HepG2 (cell line): Measurements from ENCODE around the gene GRM4. TPM values are rescaled to one million over a fixed set of nuclear protein-coding genes. Genes with fewer than 3 reads are reported as not detected.

Source experiments
- FOXA3 ChIP-seq: IDR thresholded peaks from 2 replicates; pipeline ENCODE4 v1.6.1; 2016; ENCODE audit warnings: missing genetic modification reagents, missing compliant biosample characterization
- MED13 ChIP-seq: sonication (generic); formaldehyde crosslinking; IDR thresholded peaks from 2 replicates; pipeline ENCODE4 v1.5.0; 2020; ENCODE audit warnings: missing genetic modification reagents
- MIER3 ChIP-seq: IDR thresholded peaks from 2 replicates; pipeline ENCODE4 v1.6.1; 2016; ENCODE audit warnings: missing compliant biosample characterization, borderline replicate concordance
- MYC ChIP-seq: sonication (generic); formaldehyde crosslinking; IDR thresholded peaks from 2 replicates; pipeline ENCODE4 v1.9.0; 2021; ENCODE audit warnings: missing genetic modification reagents, borderline replicate concordance
- MYNN ChIP-seq: sonication (generic); formaldehyde crosslinking; IDR thresholded peaks from 2 replicates; pipeline ENCODE4 v1.4.0; 2020; ENCODE audit warnings: mild to moderate bottlenecking, low read depth, missing genetic modification reagents
- NFKBIZ ChIP-seq: IDR thresholded peaks from 2 replicates; pipeline ENCODE4 v1.6.1; 2018; ENCODE audit warnings: missing genetic modification reagents, missing compliant biosample characterization
- PPARG ChIP-seq: conservative IDR thresholded peaks from 2 replicates; pipeline ENCODE4 v1.6.1; 2016; ENCODE audit warnings: missing biosample characterization, missing genetic modification reagents
- SOX13 ChIP-seq, 3 experiments: fragments of 450-650 bp in 1 of 3; sonication (generic) in 1 of 3; formaldehyde crosslinking in 1 of 3; IDR thresholded peaks in 2 of 3; conservative IDR thresholded peaks in 1 of 3; 2 replicates each; pipeline versions ENCODE4 v1.5.0 to v1.6.1; 2016 to 2020; ENCODE audit warnings: antibody characterized with exemption in 1 of 3, mild to moderate bottlenecking in 1 of 3, missing compliant biosample characterization in 1 of 3, missing genetic modification reagents in 1 of 3, moderate library complexity in 1 of 3
- TBX2 ChIP-seq: sonication (generic); formaldehyde crosslinking; IDR thresholded peaks from 2 replicates; pipeline ENCODE4 v1.5.0; 2020; ENCODE audit warnings: missing genetic modification reagents, mild to moderate bottlenecking, borderline replicate concordance
- TSC22D2 ChIP-seq: sonication (generic); formaldehyde crosslinking; IDR thresholded peaks from 2 replicates; pipeline ENCODE4 v1.5.1; 2020; ENCODE audit warnings: missing genetic modification reagents, mild to moderate bottlenecking, borderline replicate concordance
- ZBTB1 ChIP-seq: sonication (generic); formaldehyde crosslinking; IDR thresholded peaks from 2 replicates; pipeline ENCODE4 v1.4.0; 2020; ENCODE audit warnings: missing genetic modification reagents, borderline replicate concordance
- ZNF160 ChIP-seq: sonication (generic); formaldehyde crosslinking; IDR thresholded peaks from 2 replicates; pipeline ENCODE4 v1.8.0; 2022; ENCODE audit warnings: mild to moderate bottlenecking, inconsistent platforms, missing genetic modification reagents
- ZNF225 ChIP-seq: sonication (generic); formaldehyde crosslinking; IDR thresholded peaks from 2 replicates; pipeline ENCODE4 v1.4.0; 2020; ENCODE audit warnings: mild to moderate bottlenecking, missing genetic modification reagents
- ZNF263 ChIP-seq: sonication (generic); formaldehyde crosslinking; IDR thresholded peaks from 2 replicates; pipeline ENCODE4 v1.4.0; 2020; ENCODE audit warnings: missing genetic modification reagents
- ZNF329 ChIP-seq: sonication (generic); formaldehyde crosslinking; IDR thresholded peaks from 2 replicates; pipeline ENCODE4 v1.9.0; 2021; ENCODE audit warnings: low read depth, mild to moderate bottlenecking, missing genetic modification reagents
- ZNF609 ChIP-seq: sonication (generic); formaldehyde crosslinking; IDR thresholded peaks from 2 replicates; pipeline ENCODE4 v1.4.0; 2020; ENCODE audit warnings: mild to moderate bottlenecking, missing genetic modification reagents, borderline replicate concordance
- ZSCAN5A ChIP-seq: sonication (generic); formaldehyde crosslinking; IDR thresholded peaks from 2 replicates; pipeline ENCODE4 v1.8.0; 2022; ENCODE audit warnings: mild to moderate bottlenecking, missing genetic modification reagents, borderline replicate concordance
- polyA plus RNA-seq, 8 experiments: library from polyadenylated mRNA; depleted of rRNA in 3 of 8; stranded (reverse) in 7 of 8; unstranded in 1 of 8; fragments of >200 nt; fragmentation: Illumina TruSeq in 4 of 8; extraction: Trizol in 4 of 8; gene quantifications; 2 replicates each; pipeline versions ENCODE4 v1.2.1 to v1.2.3, GENCODE V29; 2011 to 2016; ENCODE audit warnings: low read depth in 4 of 8, missing spikeins in 1 of 8, mixed read lengths in 1 of 8; ENCODE audit not compliant: insufficient read depth in 1 of 8
- total RNA-seq, 5 experiments: library from RNA; depleted of rRNA; stranded (reverse); fragments of >200 nt; fragmentation: Illumina TruSeq; extraction: Trizol; gene quantifications; 2 replicates each; pipeline ENCODE4 v1.2.3, GENCODE V29; 2016; ENCODE audit warnings: low read depth in 1 of 5
- TF ChIP-seq, protein P1 (sequence below): sonication (generic); formaldehyde crosslinking; IDR thresholded peaks from 2 replicates; pipeline ENCODE4 v1.8.0; 2022; ENCODE audit warnings: mild to moderate bottlenecking, missing genetic modification reagents, moderate library complexity
- TF ChIP-seq, protein P2 (sequence below): sonication (generic); formaldehyde crosslinking; conservative IDR thresholded peaks from 2 replicates; pipeline ENCODE4 v1.4.0; 2020; ENCODE audit warnings: missing genetic modification reagents

GRM4 gene
- total and polyA plus RNA-seq, 2 of the 13 experiments (the other 11 are each of a cell fraction or from before 2014, with no cell fraction given) = not detected

DNA sequence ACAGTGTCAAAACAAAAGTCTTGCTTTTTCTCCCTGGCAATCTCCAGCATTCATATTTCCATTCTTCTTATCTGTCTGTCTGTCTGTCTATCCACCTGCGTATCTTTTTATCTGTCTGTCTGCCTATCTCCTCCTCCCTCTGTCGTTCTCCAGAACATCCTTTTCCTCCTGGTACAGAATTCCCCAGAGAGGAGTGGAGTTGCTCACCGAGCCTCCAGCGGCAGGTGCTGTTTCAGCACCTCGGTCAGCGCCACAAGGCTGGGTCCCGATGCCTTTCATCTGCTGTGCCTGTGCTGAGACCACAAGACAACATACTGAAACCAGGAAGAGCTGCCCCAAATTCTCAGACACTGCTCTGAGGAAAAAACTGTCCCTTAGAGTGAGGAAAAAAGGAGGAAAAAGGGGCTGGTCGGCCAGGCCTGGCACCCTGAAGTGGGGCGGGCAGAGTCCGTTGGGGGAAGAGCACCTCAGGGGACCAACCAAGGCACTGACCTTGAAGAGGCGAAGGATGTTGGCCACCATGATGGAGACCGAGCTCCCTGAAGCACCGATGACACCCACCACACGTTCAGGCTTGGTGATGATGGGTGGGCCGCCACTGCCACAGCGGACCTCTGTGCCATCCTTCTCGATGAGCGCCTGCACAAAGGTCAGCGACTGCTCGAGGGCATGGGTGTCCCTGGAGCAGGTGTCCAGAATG, 13.3 kb downstream of the GRM4 start (continued):
- TF ChIP-seq PPARG (CRISPR knock-in tag) (peak; percentile 56; the same call in 1 of the 2 replicates), MYNN (CRISPR knock-in tag) (no peak), SOX13 (IDR thresholded peaks at IDR 0.05) (no peak), SOX13 (CRISPR knock-in tag; conservative IDR thresholded peaks at IDR 0.05 in 1 of 2, IDR thresholded peaks at IDR 0.05 in 1 of 2) (peak in 1 of 2 experiments; percentile 46; a peak in 1 of 4 replicates), MED13 (CRISPR knock-in tag) (no peak), NFKBIZ (CRISPR knock-in tag) (0 out of 2 replicates have a peak, but pooled peaks have one; percentile 60), ZNF329 (0 out of 2 replicates have a peak, but pooled peaks have one; percentile 48), TSC22D2 (CRISPR knock-in tag) (peak; percentile 96), ZNF263 (CRISPR knock-in tag) (0 out of 2 replicates have a peak, but pooled peaks have one; percentile 28), ZBTB1 (CRISPR knock-in tag) (peak; percentile 82; the same call in 1 of the 2 replicates), MYC (peak; percentile 28; the same call in 1 of the 2 replicates), ZNF609 (no peak), FOXA3 (0 out of 2 replicates have a peak, but pooled peaks have one; percentile 13), ZSCAN5A (CRISPR knock-in tag) (0 out of 2 replicates have a peak, but pooled peaks have one; percentile 50), ZNF225 (CRISPR knock-in tag) (peak; percentile 34; the same call in 1 of the 2 replicates), ZNF160 (no peak), MIER3 (peak; percentile 78; the same call in 1 of the 2 replicates), TBX2 (CRISPR knock-in tag) (peak; percentile 40; the same call in 1 of the 2 replicates)
- TF ChIP-seq, protein P1, sequence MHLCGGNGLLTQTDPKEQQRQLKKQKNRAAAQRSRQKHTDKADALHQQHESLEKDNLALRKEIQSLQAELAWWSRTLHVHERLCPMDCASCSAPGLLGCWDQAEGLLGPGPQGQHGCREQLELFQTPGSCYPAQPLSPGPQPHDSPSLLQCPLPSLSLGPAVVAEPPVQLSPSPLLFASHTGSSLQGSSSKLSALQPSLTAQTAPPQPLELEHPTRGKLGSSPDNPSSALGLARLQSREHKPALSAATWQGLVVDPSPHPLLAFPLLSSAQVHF (CRISPR knock-in tag) = peak; percentile 55; the same call in 1 of the 2 replicates
- TF ChIP-seq, protein P2, sequence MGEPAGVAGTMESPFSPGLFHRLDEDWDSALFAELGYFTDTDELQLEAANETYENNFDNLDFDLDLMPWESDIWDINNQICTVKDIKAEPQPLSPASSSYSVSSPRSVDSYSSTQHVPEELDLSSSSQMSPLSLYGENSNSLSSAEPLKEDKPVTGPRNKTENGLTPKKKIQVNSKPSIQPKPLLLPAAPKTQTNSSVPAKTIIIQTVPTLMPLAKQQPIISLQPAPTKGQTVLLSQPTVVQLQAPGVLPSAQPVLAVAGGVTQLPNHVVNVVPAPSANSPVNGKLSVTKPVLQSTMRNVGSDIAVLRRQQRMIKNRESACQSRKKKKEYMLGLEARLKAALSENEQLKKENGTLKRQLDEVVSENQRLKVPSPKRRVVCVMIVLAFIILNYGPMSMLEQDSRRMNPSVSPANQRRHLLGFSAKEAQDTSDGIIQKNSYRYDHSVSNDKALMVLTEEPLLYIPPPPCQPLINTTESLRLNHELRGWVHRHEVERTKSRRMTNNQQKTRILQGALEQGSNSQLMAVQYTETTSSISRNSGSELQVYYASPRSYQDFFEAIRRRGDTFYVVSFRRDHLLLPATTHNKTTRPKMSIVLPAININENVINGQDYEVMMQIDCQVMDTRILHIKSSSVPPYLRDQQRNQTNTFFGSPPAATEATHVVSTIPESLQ (CRISPR knock-in tag) = peak; percentile 88; the same call in 1 of the 2 replicates
